Measurements from ENCODE around the gene RFFL. TPM values are rescaled to one million over a fixed set of nuclear protein-coding genes. Genes with fewer than 3 reads are reported as not detected.

Gene RFFL
- total RNA-seq, 1 experiment from 2014 or later: 40.3 TPM

DNA sequence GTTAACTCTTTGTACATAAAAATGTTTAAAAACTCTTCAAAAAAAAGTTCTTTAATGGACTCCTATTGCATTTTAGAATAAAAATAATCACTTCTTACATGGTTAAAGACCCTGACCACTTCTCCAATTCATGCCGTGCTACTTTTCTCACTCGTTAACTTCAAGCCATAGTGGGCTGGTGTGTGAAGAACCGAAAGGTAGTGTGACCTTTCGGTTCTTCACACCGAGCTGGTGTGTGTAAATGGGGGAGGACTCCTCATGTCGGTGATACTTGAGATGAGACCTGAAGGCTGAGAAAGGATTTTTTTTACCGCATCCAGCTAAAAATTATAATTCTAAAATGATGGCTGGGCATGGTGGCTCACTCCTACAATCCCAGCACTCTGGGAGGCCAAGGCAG is 22.1 kb downstream of the RFFL start:
- no TSS peak for BruUV-seq (replicated peaks)

DNA sequence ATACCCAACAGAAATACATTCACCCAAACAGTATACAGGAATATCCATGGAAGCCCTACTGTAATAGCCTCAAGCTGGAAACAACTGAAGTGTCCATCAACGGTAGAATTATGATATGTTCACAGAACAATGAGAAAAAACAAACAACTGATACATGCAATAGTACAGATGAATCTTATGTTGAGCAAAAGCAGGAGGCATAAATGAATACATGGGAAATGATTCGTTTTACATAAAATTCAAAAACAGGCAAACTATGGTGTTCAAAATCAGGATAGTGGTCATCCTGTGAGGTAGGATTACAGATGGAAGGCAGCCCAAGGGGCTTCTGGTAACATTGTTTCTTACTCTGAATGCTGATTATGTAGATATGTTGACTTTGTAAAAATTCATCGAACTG is 25.1 kb downstream of the RFFL start:
- intact Hi-C loops (cut with micrococcal nuclease): no loop called here
- no peak for DNase-seq (ENCODE audit: low read depth, low spot score)
- H3K27ac ChIP-seq (ENCODE audit: low read depth, low read length): no peak overlapping the region
- ChIA-PET RAD21 (ENCODE audit: low non-redundant PET in 1 of 2, low total read pairs in 2 of 2, uncharacterized antibody in 2 of 2, unreplicated experiment in 2 of 2) (no interaction called here), CTCF (no interaction called here), POLR2A (no interaction called here)
- H3K4me2 ChIP-seq (ENCODE audit: low read length): no peak overlapping the region
- no peaks in the 10 kb centered on the region for H3K9me3 ChIP-seq (ENCODE audit: control insufficient read depth in 1 of 2, insufficient read depth in 1 of 2, low read depth in 1 of 2, low read length in 2 of 2)
- ATAC-seq: no peak
- H3K36me3 ChIP-seq (ENCODE audit: control insufficient read depth in 1 of 2, insufficient read depth in 2 of 2, low read length in 2 of 2): no peaks in the 10 kb centered on the region
- H3K4me1 ChIP-seq (ENCODE audit: control insufficient read depth in 1 of 2, insufficient read depth in 2 of 2, low read length in 2 of 2): no peaks in the 10 kb centered on the region
- H3K9me2 ChIP-seq (ENCODE audit: insufficient read depth): no peaks in the 10 kb centered on the region
- H3K79me2 ChIP-seq (ENCODE audit: insufficient read depth, low read length): peaks cover 9% of the 10 kb centered on the region; the same call in 1 of the 2 replicates
- no peak overlapping the region for H2AFZ ChIP-seq (ENCODE audit: low read depth, low read length, poor library complexity, severe bottlenecking)
- H3K27me3 ChIP-seq (ENCODE audit: insufficient read depth, low read length): no peaks in the 10 kb centered on the region
- H3K4me3 ChIP-seq (replicated peaks in 1 of 2; ENCODE audit: low read depth in 1 of 2, low read length in 2 of 2): no peak overlapping the region
- H4K20me1 ChIP-seq (ENCODE audit: insufficient read depth): no peaks in the 10 kb centered on the region
- no TSS peak for BruUV-seq (replicated peaks)
- H3K9ac ChIP-seq (ENCODE audit: low read length): no peak overlapping the region
- TF ChIP-seq, protein P1, sequence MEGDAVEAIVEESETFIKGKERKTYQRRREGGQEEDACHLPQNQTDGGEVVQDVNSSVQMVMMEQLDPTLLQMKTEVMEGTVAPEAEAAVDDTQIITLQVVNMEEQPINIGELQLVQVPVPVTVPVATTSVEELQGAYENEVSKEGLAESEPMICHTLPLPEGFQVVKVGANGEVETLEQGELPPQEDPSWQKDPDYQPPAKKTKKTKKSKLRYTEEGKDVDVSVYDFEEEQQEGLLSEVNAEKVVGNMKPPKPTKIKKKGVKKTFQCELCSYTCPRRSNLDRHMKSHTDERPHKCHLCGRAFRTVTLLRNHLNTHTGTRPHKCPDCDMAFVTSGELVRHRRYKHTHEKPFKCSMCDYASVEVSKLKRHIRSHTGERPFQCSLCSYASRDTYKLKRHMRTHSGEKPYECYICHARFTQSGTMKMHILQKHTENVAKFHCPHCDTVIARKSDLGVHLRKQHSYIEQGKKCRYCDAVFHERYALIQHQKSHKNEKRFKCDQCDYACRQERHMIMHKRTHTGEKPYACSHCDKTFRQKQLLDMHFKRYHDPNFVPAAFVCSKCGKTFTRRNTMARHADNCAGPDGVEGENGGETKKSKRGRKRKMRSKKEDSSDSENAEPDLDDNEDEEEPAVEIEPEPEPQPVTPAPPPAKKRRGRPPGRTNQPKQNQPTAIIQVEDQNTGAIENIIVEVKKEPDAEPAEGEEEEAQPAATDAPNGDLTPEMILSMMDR (IDR thresholded peaks at IDR 0.05 in 2 of 3, conservative IDR thresholded peaks at IDR 0.05 in 1 of 3; ENCODE audit: borderline replicate concordance in 1 of 3, insufficient read depth in 1 of 3, low read depth in 2 of 3, low read length in 2 of 3): no peak
- no peak for TF ChIP-seq YY1 (IDR thresholded peaks at IDR 0.05; ENCODE audit: extremely low read depth, insufficient replicate concordance, low read depth, low read length)
- TF ChIP-seq SP1 (IDR thresholded peaks at IDR 0.05; ENCODE audit: low read depth): no peak
- TF ChIP-seq ELF1 (IDR thresholded peaks at IDR 0.05; ENCODE audit: borderline replicate concordance, low read depth): no peak
- TF ChIP-seq, protein P2, sequence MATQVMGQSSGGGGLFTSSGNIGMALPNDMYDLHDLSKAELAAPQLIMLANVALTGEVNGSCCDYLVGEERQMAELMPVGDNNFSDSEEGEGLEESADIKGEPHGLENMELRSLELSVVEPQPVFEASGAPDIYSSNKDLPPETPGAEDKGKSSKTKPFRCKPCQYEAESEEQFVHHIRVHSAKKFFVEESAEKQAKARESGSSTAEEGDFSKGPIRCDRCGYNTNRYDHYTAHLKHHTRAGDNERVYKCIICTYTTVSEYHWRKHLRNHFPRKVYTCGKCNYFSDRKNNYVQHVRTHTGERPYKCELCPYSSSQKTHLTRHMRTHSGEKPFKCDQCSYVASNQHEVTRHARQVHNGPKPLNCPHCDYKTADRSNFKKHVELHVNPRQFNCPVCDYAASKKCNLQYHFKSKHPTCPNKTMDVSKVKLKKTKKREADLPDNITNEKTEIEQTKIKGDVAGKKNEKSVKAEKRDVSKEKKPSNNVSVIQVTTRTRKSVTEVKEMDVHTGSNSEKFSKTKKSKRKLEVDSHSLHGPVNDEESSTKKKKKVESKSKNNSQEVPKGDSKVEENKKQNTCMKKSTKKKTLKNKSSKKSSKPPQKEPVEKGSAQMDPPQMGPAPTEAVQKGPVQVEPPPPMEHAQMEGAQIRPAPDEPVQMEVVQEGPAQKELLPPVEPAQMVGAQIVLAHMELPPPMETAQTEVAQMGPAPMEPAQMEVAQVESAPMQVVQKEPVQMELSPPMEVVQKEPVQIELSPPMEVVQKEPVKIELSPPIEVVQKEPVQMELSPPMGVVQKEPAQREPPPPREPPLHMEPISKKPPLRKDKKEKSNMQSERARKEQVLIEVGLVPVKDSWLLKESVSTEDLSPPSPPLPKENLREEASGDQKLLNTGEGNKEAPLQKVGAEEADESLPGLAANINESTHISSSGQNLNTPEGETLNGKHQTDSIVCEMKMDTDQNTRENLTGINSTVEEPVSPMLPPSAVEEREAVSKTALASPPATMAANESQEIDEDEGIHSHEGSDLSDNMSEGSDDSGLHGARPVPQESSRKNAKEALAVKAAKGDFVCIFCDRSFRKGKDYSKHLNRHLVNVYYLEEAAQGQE (IDR thresholded peaks at IDR 0.05; ENCODE audit: low read depth): no peak
- TF ChIP-seq EZH2 (IDR thresholded peaks at IDR 0.05): no peak
- TF ChIP-seq, protein P3, sequence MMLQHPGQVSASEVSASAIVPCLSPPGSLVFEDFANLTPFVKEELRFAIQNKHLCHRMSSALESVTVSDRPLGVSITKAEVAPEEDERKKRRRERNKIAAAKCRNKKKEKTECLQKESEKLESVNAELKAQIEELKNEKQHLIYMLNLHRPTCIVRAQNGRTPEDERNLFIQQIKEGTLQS (IDR thresholded peaks at IDR 0.05): no peak
- TF ChIP-seq, protein P4, sequence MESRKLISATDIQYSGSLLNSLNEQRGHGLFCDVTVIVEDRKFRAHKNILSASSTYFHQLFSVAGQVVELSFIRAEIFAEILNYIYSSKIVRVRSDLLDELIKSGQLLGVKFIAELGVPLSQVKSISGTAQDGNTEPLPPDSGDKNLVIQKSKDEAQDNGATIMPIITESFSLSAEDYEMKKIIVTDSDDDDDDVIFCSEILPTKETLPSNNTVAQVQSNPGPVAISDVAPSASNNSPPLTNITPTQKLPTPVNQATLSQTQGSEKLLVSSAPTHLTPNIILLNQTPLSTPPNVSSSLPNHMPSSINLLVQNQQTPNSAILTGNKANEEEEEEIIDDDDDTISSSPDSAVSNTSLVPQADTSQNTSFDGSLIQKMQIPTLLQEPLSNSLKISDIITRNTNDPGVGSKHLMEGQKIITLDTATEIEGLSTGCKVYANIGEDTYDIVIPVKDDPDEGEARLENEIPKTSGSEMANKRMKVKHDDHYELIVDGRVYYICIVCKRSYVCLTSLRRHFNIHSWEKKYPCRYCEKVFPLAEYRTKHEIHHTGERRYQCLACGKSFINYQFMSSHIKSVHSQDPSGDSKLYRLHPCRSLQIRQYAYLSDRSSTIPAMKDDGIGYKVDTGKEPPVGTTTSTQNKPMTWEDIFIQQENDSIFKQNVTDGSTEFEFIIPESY (IDR thresholded peaks at IDR 0.05; ENCODE audit: extremely low read depth, insufficient replicate concordance, low read length): no peak
- TF ChIP-seq FOSL1 (IDR thresholded peaks at IDR 0.05; ENCODE audit: low read depth): no peak
- no peak for TF ChIP-seq ZNF274 (IDR thresholded peaks at IDR 0.05; ENCODE audit: low read depth, low read length)

More for the DNA sequence above, 22.1 kb downstream of the RFFL start:
- ATAC-seq: no peak
- Histone ChIP-seq H4K20me1 (ENCODE audit: insufficient read depth) (no peaks in the 10 kb centered on the region), H2AFZ (ENCODE audit: low read depth, low read length, poor library complexity, severe bottlenecking) (no peak overlapping the region), H3K4me3 (replicated peaks in 1 of 2; ENCODE audit: low read depth in 1 of 2, low read length in 2 of 2) (no peak overlapping the region), H3K36me3 (ENCODE audit: control insufficient read depth in 1 of 2, insufficient read depth in 2 of 2, low read length in 2 of 2) (no peaks in the 10 kb centered on the region), H3K4me2 (ENCODE audit: low read length) (no peak overlapping the region), H3K79me2 (ENCODE audit: insufficient read depth, low read length) (peaks cover 9% of the 10 kb centered on the region; the same call in 1 of the 2 replicates), H3K27me3 (ENCODE audit: insufficient read depth, low read length) (no peaks in the 10 kb centered on the region), H3K27ac (ENCODE audit: low read depth, low read length) (no peak overlapping the region), H3K9me3 (ENCODE audit: control insufficient read depth in 1 of 2, insufficient read depth in 1 of 2, low read depth in 1 of 2, low read length in 2 of 2) (no peaks in the 10 kb centered on the region), H3K9ac (ENCODE audit: low read length) (no peak overlapping the region), H3K9me2 (ENCODE audit: insufficient read depth) (no peaks in the 10 kb centered on the region), H3K4me1 (ENCODE audit: control insufficient read depth in 1 of 2, insufficient read depth in 2 of 2, low read length in 2 of 2) (no peaks in the 10 kb centered on the region)
- ChIA-PET POLR2A (no interaction called here), CTCF (no interaction called here), RAD21 (ENCODE audit: low non-redundant PET in 1 of 2, low total read pairs in 2 of 2, uncharacterized antibody in 2 of 2, unreplicated experiment in 2 of 2) (no interaction called here)
- DNase-seq (ENCODE audit: low read depth, low spot score): no peak
- no peak for TF ChIP-seq RAD21 (IDR thresholded peaks at IDR 0.05; ENCODE audit: low read depth)
- TF ChIP-seq, protein P5, sequence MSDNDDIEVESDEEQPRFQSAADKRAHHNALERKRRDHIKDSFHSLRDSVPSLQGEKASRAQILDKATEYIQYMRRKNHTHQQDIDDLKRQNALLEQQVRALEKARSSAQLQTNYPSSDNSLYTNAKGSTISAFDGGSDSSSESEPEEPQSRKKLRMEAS (IDR thresholded peaks at IDR 0.05): no peak
- intact Hi-C loops (cut with micrococcal nuclease): no loop called here

All from HCT116 (cell line).